HG02610 (cell line): Measurements from ENCODE around the gene PDE4D.
"Not testable (repeated sequence)": the region's sequence is repeated elsewhere in the genome, so short reads cannot be mapped to it uniquely, and the experiment has no call there.

Source experiments
- ATAC-seq: cut with Tn5 transposase; IDR thresholded peaks from one replicate; pipeline ENCODE4 v1.9.1; 2021; ENCODE audit warnings: mild to moderate bottlenecking, moderate library complexity; ENCODE audit not compliant: unreplicated experiment

PDE4D gene

GRCh38 chr5:59437176-59437575, 456.4 kb downstream of the PDE4D start:
- no peak for ATAC-seq

DNA sequence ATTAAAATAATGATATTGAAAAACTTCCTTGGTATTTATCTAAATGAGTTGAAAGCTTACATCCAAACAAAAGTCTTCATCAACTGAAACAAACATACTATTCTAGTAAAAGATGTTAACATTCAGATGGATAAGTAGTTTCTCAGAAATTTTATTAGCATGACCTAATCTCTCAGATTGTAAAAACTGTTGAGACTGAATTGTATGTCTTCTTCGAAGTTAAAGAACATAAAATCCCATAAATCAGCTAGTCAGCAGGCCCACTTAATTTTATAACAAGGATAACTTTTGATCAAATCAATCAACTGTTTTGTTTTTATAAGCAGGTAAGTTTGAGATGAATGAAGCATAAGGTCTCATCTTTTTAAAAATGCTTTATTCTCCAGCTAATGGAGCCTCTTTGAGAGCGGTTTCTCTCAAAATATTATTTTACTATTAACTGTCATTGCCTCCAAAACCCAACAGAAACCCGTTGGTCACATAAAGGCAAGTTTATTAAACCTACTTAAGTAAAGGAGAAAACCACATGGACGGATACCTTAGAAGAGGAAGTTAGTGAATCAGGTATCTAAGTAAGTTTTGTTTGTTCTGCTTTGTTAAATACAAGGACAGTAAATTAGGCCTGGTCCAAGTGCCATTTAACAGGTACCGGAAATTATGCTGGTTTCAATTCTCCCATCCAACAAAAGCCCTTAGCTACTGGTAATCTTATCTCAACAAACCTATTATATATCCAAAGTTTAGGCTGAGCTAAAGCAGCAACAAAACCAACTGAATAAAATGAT, 457.0 kb downstream of the PDE4D start:
- ATAC-seq: no peak

DNA sequence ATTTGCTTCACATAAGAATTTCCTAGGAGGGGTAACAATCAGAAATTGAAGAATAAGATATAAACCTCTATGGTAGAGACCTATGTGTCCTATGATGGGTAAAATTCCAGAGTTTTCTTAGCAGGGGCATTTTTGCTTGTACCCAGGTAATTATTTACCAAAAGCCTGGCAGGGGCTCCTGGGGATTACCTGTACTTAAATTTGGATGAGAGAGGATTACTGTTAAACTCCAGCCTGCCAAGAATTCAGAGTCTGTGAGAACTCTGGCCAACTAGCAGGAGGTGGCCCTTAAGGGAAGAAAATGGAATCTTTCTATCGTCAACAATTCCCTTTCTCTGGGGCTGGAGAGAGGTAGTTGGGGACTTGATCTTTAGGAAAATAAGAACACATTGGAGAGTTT, 460.4 kb downstream of the PDE4D start:
- no peak for ATAC-seq

DNA sequence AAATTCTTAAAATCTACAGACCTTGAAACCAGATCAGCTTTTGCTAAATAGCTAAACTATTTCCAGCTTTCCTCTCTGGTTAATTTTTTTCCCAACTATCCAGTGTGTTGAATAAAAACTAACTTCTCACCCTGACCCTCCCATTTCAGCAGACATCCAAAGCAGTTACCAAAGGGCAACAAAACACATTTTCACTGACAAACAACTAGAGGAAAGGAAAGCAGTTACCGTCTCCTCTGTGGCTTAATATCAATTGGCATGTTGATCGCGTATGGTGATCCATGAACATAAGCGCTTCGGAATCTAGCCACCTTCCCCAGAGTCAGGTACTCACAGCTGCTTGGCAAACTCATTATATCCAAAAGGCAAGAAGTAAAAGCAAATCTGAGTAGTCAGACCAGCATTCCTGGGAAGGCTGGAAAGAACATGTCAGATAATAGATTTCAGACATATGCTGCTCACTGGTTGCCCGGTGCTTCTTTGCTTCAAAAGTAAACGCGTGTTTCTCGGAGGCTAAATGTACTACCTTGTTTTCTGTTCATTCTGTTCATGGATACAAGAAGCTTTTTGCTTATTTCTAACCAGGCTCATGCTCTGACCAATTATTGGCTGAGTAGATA, 463.4 kb downstream of the PDE4D start:
- ATAC-seq: no peak

DNA sequence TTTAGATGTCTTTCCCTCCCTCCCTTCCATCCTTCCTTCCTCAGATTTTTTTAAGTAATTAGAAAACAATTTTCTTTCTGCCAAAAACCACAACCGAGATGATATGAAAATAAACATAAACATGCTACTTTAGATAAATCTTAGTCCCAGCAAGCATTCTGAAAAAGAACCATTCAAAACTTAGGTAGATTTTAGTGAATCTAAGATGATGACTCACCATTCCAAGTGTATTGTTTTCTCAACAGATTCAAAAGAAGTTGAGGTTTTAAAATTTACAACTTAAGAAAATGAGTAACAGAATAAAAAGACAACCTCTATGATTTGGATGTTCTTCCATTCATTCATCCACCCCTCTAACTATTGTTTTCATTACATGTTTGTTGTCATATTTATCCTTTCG, 465.1 kb downstream of the PDE4D start:
- ATAC-seq: no peak

DNA sequence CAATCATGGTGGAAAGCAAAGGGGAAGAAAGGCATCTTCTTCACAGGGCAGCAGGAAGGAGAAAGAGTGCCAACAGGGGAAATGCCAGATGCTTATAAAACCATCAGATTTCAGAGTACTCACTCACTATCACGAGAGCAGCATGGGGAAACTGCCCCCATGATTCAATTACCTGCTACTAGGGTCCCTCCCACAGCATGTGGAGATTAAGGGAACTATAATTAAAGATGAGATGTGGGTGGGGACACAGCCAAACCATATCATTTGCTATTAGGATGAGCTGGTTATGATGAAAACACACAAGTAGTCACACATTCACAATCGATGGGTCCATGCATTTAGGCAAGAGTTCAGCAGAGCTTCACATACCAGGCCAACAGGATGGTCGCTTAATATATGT, 469.0 kb downstream of the PDE4D start:
- ATAC-seq: no peak

DNA sequence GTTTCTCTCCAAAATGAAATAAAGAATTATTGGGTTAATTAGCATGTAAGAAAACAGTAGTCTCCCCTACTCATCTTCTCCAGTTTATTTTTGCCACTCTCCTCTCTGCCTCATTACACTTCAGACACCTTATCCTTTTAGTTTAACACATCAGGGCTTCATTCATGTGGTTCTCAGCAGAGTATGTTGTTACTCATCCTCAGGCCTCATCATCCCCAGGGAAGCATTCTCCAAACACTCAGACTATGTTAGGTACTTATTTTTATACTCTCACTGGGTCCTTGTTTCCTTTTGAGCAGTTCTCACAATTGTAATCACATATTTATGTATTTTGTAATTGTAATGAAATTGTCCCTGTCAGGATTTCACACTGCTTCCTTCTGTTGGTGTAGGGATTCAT, 470.5 kb downstream of the PDE4D start:
- no peak for ATAC-seq

- ATAC-seq: no peak
These were observed 471.3 kb downstream of the PDE4D start for GRCh38 chr5:59421986-59422941.

DNA sequence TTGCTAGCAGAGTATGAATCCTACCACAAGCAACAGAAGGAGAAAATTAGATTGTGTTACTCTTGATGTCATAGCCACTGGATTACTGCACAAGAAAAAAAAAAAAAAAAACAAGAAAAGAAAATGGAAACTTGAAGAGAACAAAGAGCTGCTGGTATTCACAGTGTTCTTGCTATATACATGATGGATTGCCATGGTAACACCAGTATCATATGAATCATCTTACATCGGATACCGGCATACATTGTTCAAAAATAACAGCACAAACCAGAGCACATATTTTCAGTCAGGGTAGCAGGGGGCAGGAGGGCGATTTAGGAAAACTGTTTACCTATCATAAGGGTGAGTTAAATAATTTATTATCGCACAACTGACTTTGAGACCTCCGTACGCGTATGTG, 472.9 kb downstream of the PDE4D start:
- ATAC-seq: no peak

GRCh38 chr5:59418808-59419207, 474.7 kb downstream of the PDE4D start:
- ATAC-seq: no peak

DNA sequence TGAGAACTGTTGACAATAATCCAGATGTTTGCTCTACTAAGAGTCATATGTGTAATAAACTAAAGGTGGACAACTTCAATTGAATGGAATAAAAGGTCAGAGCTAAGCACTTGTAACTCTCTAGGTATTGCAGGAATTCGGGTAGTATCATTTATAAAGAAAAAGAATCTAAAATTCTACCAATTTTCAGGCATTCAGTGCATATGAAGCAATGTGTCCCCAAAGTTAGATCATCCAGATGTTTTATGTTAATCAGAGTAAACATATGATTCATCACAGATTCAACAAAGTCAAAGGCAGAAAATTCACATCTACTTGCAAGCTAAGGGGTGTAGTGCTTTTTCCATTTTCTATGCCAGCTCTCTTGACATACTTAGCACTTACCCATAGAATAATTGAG, 477.1 kb downstream of the PDE4D start:
- ATAC-seq: no peak

DNA sequence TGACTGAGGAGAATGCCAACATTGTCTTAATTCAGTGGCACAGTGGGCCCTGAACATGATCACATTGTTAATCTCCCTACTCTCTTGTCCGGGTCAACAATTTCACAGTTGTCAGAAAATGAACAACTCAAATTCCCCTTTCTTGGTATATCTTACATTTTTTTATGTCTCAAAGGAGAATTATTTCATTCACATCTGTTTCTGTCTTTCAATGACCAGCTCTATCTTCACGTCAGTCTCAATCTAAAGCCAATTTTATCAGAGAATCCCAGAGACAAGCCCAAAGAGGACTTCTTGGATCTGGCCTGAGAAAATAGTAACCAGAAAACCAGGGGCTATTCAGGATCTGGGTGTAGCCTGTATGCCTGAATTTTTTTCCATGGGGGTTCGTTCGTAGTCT, 477.5 kb downstream of the PDE4D start:
- no peak for ATAC-seq

DNA sequence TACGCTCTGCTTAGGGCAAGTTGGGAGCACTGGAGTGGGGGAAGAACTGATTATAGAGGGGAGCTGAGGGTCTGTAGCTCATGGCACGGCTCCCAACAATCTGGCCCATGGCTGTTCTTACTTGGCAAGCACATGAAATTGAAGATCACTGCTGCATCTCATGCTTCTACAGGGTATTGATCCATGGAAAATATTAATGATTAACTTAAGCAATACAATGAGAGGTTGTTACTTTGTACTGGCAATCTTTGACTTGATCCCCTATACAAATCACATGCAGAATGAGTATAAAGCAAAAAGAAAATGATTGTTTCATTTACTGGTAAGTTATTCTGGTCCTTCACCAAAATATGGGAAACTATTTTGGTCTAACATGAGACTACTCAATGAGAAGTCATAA, 481.1 kb downstream of the PDE4D start:
- ATAC-seq: no peak

- ATAC-seq: not testable (repeated sequence)
These were observed 484.5 kb downstream of the PDE4D start for GRCh38 chr5:59408997-59409396.

DNA sequence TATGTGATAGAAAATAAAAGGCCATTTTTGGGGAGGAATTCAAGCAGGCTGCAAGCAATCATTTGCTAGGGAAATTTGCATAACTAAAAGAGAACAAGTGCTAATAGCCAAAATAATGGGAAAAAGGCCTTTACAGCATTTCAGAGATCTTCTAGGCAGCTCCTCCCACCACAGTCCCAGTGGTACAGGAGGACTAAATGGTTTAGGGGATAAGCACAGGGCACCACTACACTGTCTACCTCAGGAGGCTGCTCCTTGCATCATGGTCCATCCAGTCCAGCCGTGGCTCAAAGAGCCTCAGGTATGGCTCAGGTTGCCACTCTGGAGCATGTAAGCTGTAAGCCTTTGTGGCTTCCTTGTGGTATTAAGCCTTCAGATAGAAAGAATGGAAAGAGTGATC, 485.6 kb downstream of the PDE4D start:
- ATAC-seq: no peak

GRCh38 chr5:59401637-59402036, 491.9 kb downstream of the PDE4D start:
- ATAC-seq: no peak

DNA sequence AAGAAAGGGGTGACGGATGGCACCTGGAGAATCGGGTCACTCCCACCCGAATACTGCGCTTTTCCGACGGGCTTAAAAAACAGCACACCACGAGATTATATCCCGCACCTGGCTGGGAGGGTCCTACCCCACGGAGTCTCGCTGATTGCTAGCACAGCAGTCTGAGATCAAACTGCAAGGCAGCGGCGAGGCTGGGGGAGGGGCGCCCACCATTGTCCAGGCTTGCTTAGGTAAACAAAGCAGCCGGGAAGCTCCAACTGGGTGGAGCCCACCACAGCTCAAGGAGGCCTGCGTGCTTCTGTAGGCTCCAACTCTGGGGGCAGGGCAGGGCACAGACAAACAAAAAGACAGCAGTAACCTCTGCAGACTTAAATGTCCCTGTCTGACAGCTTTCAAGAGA, 498.6 kb downstream of the PDE4D start:
- not testable (repeated sequence) for ATAC-seq

- no peak for ATAC-seq
These were observed 499.7 kb downstream of the PDE4D start for GRCh38 chr5:59393585-59394420.

DNA sequence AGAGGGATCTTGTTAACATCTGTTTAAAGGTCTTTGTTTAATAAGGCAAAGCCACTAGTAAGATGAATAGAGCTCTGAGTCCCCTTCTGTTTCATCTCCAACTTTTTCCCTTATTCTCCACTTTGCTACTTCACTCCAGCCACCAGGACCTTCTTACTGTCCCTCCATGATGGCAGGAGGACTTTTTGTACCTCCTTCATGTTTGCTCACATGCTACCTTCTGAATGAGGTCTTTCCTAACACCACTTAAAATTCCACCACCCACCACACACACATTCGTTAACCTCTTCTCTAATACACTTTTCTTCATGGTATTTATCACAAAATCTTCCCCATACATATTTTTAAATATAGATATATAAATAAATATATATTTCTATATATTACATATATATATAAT, 501.9 kb downstream of the PDE4D start:
- ATAC-seq: no peak

- ATAC-seq: no peak
These were observed 502.5 kb downstream of the PDE4D start for GRCh38 chr5:59390989-59391388.
